Measurements from ENCODE around the gene PLXNA3.

Gene PLXNA3

DNA sequence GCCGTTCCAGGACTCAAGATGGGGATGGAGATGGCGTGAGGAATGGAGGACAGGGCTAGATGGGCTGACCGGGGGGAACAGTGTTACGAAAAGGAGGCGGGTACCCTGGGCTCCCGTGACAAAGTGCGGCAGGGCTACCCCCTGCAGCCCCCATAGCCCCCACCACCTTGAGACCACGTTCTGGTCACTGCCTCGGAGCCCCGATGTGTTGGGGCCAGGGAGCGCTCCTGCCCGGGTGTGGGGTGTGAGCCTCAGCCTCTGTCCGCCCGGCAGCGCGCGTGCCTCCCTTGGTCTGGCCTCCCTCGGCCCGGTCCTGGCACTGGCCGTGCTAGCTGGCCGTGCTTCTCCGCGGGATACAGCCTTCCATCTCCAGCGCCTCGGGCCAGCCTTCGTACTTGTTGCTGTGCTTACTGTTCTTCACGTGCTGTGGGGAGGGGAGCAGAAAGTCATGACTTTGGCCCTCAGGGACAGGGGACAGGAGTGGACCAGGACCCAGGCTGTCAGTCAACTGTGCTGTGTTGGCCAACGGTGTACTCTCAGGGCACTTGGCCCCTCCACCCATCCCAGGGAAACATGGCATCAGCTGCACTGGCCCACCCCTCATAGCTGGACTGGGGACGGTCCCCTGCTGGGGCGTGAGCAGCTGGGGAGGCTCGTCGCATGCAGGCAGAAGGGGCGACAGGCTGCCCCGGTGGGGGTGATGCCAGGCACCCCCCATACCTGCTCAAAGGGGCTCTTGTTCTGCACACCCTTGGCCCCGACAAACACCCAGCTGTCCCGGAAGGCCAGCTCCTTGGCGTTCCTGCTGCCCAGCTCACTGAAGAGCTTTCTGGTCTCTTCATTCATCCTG, 48.6 kb downstream of the PLXNA3 start:
- DNase-seq: no peak

- DNase-seq: no peak
Measured at GRCh38 chrX:154507673-154508383, 49.7 kb downstream of the PLXNA3 start.

- no peak for DNase-seq
Measured at GRCh38 chrX:154508384-154508745, 50.3 kb downstream of the PLXNA3 start.

GRCh38 chrX:154509455-154509854, 51.4 kb downstream of the PLXNA3 start:
- DNase-seq: no peak

DNA sequence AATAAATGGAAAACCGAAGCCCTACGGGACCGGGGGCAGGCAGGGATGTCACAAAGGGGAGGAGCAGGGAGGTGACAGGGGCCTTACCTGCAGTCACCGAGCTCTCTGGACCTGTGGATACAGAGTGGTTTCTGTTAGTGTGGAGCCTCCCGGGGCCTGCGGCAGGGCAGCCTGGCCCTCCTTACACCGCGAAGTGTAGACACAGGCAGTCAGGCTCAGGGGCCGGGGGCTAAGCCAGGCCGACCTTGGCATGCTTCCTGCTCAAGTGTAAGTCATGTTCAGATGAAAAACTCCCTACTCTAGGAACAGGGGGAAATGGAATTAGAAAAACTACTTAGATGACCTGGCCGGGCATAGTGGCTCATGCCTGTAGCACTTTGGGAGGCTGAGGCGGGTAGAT, 53.7 kb downstream of the PLXNA3 start:
- DNase-seq: no peak

DNA sequence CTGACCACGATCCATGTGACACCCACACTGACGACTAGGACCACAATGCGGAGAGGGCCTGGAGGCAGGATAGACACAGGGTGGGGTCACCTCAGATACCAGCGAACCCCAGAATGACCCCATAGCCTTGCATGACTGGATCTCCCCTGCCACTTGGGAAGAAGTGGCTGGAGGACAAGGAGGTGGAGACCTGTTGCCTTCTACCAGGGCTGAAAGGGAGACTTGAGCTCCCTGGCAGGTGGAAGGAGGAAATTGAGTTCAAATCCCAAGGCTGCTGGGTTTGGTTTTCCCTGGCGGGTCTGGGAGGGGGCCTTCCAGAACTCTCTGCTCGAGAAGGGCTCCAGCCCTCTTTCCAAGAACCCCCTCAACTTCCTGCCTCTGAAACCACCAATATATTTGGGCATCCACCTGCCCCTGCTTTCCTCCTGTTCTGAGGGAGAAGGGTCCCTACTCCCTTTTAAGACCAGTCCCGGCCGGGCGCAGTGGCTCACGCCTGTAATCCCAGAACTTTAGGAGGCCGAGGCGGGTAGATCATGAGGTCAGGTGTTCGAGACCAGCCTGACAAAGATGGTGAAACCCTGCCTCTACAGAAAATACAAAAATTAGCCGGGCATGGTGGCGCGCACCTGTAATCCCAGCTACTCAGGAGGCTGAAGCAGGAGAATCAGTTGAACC, 54.9 kb downstream of the PLXNA3 start:
- DNase-seq: no peak

- DNase-seq: no peak
Measured at GRCh38 chrX:154513716-154514115, 55.6 kb downstream of the PLXNA3 start.

DNA sequence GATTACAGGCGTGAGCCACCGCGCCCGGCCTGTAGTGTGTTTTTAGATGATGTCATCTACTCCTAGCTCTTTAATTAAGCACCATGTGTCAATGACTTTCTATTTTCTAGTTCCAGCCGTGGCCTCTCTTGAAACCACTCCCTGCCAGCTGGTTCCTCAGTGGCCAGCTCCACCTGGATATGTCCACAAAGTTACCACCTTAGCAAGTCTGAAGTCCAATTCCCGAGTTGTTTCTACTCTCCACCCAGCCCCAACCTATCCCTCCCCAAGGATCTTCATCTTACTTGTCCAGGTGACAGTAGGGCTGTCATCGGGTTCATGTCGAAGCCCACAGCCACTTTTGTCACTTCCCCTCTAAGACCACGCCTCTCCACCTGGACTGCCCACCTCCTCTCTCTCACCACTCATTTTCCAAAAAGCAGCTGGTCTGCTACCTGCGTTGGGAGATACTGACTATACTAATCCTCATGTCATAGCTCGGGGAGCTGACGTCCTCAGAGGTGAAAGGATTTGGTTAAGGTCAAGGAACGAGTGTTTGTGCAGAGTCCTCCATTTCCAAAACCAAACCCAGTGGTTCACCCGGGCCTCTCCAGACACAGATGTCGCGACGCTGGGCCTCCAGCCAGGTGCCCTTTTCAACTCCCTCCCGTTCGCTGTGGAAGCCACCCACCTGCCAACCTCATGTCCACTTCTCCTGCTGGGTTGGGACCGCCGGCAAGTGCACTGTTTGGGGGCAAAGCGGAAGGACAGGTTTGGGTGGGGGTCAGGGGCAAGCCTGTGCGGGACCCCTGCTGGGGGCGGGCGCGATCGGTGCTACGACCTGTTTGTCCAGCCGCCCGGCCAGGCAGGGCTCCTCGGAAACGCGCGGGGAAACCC, 57.2 kb downstream of the PLXNA3 start:
- peak; percentile 33 for DNase-seq

DNA sequence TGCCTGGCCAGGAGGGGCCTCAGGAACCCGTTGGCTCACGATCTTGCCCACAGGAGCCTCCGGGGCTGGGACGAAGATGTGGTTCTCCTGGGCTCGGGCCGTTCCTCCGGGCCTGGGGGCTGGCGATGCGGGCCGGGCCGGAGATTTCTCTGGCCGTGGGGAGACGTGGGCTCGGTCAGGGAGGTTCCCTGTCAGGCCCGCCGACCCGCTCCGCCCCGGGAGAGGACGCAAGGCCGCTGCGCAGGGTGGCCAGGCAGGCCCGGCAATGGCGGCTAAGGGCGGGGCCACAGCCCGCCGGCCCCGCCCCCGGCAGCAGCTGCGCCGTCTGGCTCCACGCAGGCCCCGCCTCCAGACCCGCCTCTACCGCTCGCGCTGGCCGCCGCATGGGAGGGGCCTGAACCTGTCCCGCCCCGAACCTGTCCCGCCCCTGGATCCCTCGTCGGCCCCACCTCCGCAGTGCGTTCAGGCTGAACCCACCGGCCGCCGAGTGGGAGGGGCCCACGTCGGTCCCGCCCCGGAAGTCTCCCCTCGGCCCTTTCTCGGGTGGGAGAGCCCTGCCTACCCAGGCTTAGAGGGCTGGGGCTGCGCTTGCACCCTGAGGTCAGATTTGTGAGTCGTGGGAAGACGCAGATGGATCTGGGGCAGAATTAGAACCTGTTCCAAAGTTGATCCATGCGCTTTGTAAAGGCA, 58.0 kb downstream of the PLXNA3 start, which contains the start of gene FAM3A:
Gene FAM3A, minus strand, starts transcription at position 267 of the 690 bp plus-strand sequence. CDS start 460 bp downstream, outside the sequence.
- peak; percentile 94 for DNase-seq

DNA sequence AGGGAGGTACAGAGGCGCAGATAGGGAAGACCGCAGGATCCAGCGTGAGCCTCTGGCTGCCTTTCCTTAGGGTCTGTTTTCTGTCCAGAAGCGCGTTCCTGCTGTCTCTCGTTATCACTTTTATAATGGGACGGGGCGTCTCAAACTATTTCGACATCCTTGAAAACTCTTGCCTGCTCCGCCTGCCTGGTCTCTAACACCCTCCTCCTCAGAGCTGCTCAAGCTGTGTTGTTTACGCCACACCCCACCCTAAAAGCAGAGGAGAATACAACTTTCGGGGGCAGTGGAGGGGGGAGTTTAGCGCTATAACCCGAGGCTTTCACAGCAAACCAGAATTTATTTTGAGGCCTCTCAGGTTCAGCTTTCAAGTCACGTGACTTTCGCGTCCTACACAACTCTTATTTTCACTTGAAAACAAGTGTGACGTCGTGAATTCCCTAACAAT, 58.6 kb downstream of the PLXNA3 start:
- no peak for DNase-seq

- no peak for DNase-seq
Measured at GRCh38 chrX:154517101-154517781, 59.2 kb downstream of the PLXNA3 start.

- DNase-seq: no peak
Measured at GRCh38 chrX:154519389-154519788, 61.3 kb downstream of the PLXNA3 start.

DNA sequence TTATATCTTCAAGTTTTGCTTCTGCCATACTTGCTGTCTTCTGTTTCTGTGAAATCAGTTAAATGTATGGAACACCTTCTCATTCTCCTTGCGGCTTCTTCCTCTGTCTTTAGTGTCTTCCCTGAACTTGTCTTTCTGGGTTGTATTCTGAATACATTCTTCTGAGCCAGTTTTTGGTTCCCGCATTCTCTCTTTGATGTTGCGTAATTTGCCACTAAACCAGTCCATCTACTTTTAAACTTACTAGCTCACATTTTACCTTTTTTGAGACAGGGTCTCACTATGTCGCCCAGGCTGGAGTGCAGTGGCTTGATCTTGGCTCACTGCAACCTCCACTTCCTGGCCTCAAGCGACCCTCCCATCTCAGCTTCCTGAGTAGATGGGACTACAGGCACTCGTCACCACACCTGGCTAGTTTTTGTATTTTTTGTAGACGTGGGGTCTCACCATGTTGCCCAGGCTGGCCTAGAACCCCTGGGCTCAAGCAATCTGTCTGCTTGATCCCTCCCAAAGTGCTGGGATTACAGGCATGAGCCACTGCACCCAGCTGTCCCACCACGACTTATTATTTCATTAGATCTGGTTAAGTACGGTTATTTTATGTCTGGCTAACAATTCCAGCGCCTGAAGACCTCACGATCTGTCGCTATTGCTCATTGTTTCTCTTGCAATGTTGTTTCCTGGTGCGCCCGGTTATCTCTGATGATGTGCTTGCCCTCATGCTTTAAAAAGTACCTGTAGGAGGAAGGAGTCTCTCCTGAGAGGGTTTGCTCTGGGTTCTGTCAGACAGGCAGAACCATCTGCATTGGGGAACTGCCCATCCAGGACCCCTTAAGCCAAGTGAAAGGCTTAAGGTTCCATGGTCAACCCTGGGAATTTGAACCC, 67.8 kb downstream of the PLXNA3 start:
- no peak for DNase-seq

GRCh38 chrX:154526901-154527675, 69.0 kb downstream of the PLXNA3 start:
- peak; percentile 72 for DNase-seq
